ENCODE data around the gene VEGFA.

VEGFA gene

DNA sequence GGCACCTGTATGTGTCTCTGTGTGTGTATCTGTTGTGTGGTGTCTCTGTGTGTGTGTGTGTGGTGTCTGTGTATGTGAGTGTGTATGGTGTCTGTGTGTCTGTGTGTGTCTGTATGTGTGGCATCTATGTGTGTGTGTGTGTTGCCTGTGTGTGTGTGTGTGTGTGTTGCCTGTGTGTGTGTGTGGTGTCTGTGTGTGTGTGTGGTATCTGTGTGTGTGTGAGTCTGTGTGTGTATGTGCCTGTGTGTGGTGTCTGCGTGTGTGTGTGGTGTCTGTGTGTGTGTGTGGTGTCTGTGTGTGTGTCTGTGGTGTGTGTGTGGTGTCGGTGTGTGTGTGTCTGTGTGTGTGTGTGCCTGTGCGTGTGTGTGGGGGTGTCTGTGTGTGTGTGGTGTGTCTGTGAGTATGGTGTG, 31.7 kb upstream of the VEGFA start:
- Histone ChIP-seq H3K4me3 (no peak overlapping the region), H3K27ac (no peak overlapping the region)

DNA sequence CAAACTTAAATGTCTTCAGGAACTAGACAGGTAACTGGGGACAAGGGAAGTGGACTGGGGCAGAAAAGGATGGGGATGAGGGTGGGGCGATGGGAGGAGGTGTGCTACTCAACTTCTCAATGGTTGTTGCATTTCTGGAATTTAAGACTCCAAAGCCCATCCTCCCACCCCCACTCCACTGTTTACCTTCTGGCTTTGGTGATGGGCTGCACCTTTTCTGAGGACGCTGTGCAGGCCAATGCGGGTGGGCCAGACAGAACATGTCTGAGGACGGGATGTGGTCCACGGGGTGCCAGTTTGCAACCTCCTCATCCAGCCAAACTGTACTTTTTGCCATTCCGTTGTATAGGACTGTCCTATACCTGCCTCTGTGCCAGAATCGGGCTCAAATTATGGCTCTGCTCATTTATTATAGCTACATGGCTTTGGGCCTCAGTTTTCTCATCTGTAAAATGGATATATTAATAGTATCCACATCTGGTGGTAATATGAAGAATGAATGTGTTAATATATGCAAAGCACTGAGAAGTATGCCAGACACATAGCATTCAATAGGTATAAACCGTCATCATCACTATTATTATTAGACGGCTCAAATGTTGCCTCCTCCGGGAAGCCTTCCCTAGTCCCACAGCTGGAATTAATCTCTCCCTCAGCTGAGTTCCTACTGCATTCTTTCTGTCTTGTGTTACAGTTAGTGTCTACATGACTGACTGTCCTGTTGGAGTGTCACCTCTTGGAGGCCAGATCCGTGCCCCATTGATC, 31.0 kb upstream of the VEGFA start:
- no peak overlapping the region for H3K4me3 ChIP-seq
- H3K27ac ChIP-seq: no peak overlapping the region

DNA sequence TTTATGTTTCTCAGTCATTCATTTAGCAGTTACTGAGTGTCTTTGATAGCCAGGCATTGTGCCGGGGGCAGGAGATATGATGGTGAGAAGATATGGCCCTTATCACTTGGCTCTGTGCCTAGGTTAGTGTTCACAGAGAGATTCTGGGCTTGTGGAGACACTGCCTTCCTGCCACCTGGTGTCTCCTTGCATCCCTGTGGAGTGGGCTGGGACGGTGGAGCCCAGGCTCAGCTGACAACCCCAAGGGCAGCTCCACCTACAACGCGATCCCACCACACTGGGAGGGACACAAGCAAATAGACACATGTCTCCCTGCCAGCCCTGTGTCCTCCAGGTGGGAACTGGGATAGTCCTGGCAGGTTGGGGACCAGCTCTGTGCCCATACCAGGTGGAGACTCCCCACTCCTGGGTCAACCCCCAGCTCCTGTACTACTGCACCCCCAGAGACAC, 30.3 kb upstream of the VEGFA start:
- Histone ChIP-seq H3K4me3 (no peak overlapping the region), H3K27ac (no peak overlapping the region)

DNA sequence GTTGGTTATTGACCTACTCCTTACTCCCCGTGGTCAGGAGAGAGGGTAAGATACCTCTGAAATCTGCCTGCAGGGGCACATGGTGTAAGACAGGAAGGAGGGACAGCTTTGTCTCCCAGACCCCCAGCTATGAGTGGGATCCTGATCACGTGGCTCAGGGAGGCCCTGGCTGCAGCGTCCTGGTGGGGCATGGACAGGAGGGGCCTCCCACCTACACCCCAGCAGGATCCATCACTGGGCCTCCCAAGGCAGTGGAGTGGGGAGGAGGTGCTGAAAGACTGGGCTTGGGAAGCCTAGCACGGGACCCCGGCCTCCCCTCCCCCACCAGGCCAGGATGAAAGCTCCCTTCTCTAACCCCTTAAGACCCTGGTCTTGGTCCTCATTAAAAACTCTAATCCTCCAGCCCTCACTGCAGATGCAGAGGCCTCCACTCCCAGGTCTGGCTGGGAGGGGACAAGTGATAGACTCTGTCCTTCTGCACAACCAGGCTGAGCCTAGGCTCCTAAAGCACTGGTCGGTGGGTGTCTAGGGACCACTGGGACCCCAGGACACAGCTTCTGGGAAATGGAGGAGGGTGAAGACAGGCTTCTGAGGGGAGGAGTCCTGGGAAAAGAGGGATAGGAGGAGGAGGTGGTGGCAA, 29.6 kb upstream of the VEGFA start:
- Histone ChIP-seq H3K27ac (no peak overlapping the region), H3K4me3 (no peak overlapping the region)

DNA sequence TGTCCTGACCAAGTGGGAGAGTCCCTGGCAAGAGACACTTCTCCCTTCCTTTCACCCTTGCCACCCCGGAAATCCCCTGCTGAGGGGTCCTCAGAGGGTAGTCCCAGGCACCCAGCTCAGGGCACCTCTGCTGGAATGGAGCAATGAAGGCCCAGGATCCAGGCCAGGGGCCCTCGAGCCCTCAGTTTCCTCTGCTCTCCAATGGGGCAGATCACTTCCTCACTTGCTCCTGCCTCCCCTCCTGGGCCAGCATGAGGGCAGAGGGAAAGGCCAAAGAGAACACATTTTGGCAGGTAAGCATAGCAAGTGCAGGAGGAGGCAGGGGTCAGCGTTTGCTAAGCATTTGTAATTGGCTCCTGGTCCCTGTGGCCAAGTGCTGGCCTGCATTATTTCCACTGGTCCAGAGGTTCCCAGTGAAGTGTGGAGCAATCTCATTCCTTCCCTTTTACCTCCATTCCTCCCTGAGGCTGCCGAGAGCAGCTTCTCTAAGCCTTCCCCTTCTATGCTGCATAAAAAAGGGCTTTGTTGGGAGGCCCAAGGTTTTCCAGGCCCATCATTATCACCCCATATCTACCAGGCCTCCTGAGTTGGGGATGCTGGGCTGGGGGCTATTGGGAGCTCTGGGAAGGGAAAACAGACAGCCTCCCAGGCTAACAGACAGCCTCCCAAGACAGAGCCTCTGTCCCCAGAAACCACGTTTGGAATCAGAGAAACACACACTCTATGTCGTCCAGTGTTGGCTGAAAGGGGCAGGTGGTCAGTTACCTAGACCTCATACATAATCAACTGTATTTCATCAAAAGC, 28.8 kb upstream of the VEGFA start:
- no peak overlapping the region for H3K27ac ChIP-seq
- no peak overlapping the region for H3K4me3 ChIP-seq

DNA sequence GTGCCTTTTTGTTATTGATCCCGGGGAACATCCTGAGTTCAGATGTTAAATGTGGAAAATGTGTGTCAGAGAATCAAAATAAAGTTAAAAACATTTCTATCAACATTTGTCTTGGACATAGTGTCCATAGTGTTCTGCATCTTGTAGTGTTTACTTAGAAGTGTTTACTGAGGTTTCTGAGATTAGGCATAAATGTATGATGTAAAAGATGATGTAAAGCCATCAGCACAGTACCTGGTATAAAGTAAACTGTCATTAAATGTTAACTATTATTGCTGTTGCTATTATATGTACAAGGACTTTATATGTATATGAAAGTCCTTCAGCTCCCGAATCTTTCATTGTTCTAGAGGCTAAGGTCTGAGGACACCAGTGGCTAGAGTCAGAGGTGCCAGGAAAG, 28.2 kb upstream of the VEGFA start:
- Histone ChIP-seq H3K4me3 (no peak overlapping the region), H3K27ac (no peak overlapping the region)

DNA sequence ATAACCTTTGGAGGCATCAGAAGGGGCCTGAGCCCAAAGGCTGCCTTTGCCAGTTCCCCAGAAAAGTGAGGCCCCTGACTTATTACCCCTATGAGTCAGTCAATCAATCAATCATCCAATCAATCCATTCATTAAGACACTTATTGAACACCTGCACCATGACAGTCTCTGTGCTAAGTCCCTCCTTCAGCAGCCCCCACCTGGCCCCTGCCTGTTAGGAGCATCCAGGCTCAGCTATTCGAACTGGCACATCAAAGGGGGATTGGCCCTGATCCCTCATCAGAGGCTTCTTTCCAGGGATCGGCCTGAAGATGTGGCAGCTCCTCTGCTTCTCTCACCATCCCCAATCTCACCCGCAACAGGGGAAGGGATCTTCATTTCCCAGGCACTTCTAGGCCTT, 27.7 kb upstream of the VEGFA start:
- H3K27ac ChIP-seq: no peak overlapping the region

DNA sequence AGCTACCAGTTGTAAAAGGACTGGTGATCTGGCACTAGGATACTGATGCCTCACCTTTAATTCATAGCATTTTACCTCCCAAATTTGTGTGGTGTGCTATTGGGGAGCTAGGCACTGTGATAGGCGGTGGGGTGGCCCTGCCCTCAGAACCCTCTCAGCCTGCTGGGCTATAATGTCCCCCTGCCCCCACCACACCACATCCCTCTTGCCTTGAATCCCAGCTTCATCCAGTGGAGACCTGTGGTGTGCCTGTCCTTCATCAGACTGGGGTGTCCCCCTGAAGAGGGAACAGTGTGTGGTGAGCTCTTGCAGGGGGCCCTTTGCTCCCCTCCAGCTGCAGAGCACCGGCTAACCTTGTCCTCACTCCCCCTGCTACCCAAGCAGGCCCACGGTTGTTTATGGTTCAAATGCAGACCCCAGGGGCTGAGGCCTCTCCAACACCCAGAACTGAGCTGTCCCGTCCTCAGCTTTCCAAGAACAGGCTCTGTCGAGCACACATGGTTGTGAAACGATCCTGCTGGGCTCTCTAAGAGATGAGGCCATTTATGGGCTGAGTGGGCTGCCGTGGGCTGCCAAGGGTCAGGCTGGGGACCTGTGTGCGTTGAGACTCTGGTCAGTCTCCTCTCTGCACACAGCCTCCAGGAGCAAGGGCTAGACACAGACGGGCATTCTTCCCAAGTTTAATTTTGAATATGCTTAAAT, 26.9 kb upstream of the VEGFA start:
- peak overlapping the region in 1 of 21 experiments; percentile 10 for H3K27ac ChIP-seq
- no peak overlapping the region for H3K4me3 ChIP-seq

More for the DNA sequence above, 27.7 kb upstream of the VEGFA start:
- H3K4me3 ChIP-seq: no peak overlapping the region

DNA sequence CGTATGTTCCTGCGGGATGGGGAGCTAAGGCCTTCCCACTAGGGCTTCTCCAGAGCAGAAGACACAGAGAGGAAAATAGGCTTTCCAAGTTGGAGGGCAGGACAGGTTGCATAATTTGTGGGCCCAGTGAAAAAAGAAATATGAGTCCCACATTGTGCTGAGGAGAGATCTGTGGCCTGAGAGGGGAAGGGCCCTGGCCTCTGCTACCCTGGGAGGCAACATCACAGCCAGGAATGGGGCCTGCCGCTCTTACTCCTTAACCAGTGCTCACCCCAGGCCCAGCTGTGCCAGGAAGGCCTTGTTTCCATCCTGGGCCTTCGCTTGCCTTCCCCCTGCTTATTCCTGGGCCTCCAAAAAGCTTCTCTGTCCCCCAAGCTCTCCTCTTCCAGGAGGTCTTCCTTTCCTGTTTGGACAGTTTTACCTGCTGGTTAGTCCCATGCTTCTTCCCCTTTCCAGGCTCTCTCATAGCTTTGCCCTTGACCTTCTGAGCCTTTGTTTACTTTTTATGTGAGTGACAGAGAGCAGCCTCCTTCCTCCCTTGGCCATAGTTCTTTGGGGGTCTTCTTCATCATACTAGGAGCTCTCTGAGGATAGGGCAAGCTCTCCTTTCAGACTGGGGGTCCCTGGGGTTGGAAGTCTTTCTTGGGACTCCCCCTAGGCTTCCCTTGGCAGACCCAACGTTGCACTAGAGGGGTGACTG, 26.2 kb upstream of the VEGFA start:
- Histone ChIP-seq H3K4me3 (no peak overlapping the region), H3K27ac (no peak overlapping the region)

DNA sequence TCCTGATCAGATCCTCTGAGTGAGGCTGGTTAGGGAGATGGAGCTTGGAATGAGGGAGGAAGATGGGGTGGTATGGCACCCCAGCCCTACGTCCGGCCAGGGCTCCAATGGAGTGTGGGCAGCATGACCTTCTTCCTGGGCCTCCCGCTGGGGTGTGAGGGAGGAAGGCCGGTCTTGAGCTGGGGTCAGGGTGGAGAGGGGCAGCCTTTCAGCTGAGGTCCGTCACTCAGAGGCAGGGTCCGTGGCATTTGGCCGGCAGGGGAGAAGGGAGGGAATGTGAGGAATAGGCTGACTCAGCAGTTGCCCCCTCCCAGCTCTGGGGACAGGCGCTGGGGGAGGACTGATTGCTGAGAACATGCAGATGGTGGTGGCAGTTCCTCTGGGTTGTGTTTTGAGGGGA, 25.5 kb upstream of the VEGFA start:
- no peak overlapping the region for H3K27ac ChIP-seq
- H3K4me3 ChIP-seq: no peak overlapping the region

DNA sequence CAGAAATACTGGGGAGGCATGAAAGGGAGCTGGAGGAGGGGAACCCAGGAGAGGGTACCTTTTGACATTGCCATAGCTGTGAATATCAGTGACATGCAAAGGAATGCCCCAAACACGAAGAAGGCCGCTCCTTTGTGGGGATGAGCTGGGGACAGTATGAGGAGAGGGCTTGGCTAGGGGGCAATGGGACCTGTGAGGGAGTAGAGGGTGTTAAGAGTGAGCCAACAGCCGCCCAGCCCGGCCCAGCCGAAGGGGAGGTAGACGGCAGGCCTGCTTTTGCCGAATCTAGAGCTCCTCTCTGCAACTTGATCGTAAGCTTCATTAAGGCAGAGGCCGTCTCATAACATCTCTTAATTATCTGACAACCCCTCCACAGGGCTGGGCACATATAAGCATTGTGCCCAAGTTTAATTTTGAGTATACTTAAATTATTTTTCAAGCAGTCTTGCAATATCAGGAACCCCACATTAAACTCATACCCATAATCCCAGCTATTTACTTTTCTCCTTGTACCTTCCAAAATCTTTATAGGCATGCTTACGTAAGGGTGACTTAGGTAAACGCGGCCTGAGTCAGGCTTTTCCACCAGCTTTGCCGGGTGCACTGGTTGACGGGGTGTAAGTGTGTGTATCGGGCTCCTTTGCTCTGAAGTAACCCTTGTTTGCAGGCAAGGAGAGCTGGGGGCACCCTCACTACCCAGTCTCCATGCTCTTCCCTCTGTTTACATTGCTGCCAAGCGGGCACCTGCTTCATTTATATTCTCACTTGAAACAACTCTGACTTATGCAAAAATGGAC, 24.9 kb upstream of the VEGFA start:
- Histone ChIP-seq H3K27ac (no peak overlapping the region), H3K4me3 (no peak overlapping the region)

DNA sequence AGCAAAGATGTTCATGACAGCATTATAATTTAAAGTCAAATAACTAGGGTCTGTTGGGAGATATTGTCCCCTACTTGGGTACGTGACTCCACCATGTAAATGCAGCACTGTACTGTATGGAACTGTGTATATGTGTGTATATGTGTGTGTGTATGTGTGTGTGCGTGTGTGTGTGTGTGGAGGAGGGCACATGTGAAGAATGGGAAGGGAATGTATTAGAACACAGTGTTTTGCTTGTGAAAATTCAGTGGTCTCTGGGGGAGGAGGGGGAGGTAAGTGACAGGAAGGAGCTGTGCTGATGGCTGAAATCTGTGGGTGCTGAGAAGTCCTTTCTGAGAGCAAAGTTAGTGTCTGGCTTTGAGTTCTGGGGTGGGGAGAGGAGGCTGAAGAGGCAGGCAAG, 23.9 kb upstream of the VEGFA start:
- Histone ChIP-seq H3K27ac (no peak overlapping the region), H3K4me3 (no peak overlapping the region)

DNA sequence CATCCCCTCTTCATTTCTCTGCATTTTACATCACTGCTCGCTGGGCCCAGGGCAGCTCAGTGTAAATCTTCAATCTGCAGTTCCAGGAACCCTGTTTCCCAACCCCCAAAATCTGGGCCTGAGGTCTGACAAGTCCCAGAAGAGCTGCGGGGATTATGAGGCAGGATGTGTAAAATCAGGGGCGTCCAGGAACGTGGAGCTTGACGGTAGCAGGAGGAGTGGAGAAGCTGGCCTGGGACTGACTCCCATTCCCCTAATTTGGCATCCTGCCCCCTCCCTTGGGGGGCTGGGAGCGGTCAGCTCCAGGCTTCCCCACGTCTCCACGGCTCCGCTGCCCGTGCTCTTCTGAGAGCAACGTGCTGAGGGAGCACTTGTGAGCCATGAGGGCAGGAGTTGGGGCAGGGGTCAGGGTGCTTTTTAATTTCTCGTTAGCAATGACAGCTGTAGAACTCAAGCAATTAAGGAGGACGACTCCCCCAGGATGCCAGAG, 23.4 kb upstream of the VEGFA start:
- no peak overlapping the region for H3K27ac ChIP-seq
- no peak overlapping the region for H3K4me3 ChIP-seq

DNA sequence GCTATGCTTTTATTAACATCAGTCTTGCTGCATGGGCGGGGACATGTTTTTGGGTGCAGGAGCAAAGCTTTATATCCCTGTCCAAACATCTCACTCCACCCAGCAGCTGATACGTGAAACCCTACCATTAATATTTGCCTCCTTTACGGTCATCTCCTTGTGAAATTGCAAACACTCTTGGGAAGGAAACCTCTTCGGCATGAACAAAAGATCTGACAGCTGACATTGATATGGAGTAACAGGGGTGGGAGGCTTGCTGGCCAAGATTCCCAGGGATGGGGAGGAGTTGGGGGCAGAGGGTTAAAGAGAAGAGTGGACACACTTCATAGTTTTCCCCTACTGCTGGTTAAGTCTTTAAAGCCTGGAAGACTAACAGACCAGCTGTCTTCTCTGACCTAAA, 22.2 kb upstream of the VEGFA start:
- H3K27ac ChIP-seq: no peak overlapping the region
- H3K4me3 ChIP-seq: no peak overlapping the region

DNA sequence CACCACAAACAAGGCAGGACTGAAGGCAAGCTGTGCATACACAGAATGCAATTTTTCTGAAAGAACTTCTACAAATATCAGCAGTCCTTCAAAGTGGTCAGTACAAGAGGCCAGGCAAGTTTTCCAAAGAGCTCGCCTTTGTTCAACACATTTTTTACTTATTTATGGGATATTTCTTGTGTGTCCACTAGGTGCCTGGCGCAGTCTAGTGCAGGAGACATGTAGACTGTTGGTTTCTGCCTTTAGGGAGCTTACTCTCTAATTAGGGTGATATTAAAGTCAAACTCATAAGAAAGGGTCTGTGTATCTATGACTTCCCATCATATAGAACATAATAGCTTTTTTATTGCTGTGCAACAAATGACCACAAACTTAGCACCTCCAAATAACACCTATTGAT, 21.2 kb upstream of the VEGFA start:
- no peak overlapping the region for H3K27ac ChIP-seq
- H3K4me3 ChIP-seq: no peak overlapping the region

DNA sequence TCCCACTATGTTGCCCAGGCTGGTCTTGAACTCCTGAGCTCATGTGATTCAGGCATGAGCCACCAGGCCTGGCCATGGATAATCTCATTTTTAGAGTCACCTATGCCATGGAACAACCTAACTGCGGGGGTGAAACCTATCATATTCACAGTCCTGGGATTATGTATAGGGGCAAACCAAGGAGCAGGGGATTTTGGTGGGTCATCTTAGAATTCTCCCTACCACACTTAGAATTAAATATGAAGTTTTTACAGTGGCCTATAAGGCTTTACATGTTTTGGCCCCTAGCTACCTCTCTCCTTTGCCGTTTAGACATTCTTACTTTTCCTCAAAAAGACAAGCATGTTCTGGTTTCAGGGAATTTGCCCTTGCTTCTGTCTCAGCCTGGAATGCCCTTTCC, 20.6 kb upstream of the VEGFA start:
- no peak overlapping the region for H3K27ac ChIP-seq

DNA sequence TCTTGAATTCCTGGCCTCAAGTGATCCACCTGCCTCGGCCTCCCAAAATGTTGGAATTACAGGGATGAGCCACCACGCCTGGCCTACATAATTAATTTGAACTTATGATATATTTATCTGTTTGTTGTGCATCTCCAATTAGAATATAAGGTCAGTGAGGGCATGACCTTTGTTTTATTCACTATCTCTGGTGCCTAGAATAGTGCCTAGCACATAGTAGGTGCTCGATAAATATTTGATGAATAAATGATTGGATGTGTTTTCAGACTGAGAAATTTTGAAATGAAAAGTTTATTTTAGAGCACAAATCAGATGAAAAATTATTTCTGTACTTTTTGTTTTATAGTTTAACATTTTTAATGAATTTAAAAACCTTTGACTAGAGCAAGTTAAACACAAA, 19.4 kb upstream of the VEGFA start:
- Histone ChIP-seq H3K4me3 (no peak overlapping the region), H3K27ac (no peak overlapping the region)

More for the DNA sequence above, 20.6 kb upstream of the VEGFA start:
- no peak overlapping the region for H3K4me3 ChIP-seq

DNA sequence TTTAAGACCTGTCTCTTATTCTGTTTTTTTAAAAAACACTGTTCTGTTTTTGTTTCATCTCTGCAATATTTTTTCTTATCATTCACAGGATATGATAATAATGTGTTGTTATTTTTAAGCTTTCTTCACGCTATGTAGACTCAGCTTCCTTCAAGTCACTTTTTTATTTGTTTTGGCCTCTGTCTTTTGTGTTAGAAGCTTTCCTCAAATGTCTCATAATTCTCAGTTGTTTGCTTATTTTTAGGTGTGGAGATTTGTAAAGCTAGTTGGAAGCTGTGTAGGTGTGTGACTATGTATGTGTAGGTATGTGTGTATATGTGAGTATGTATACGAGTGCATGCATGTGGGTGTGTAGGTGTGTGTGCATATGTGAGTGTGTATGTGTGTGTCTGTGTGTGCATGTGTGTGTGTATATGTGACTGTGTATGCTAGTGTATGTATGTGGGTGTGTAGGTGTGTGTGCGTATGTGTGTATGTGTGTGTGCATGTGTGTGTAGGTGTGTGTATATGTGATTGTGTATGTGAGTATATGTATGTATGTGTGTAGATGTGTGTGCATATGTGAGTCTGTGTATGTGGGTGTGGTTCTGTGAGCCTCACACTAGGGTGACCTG, 16.3 kb upstream of the VEGFA start:
- Histone ChIP-seq H3K27ac (no peak overlapping the region), H3K4me3 (no peak overlapping the region)

Data from skin epidermis (tissue), 12 donors.